Fibroblast of skin of left quadriceps (primary cell): ENCODE measurements around the gene CACNA1E.

Source experiments
- DNase-seq, 2 experiments: peaks; one replicate each; pipeline ENCODE4 v3.0.0-alpha.2; 2013; ENCODE audit warnings: low read depth in 2 of 2

The CACNA1E gene

GRCh38 chr1:181484821-181485220, 1.5 kb downstream of the CACNA1E start:
- no peak for DNase-seq

- no peak for DNase-seq
Observed at GRCh38 chr1:181485287-181486097, 2.2 kb downstream of the CACNA1E start.

GRCh38 chr1:181486098-181486420, 2.7 kb downstream of the CACNA1E start:
- DNase-seq, result no peak

- no peak for DNase-seq
Observed at GRCh38 chr1:181488866-181489265, 5.5 kb downstream of the CACNA1E start.

GRCh38 chr1:181490276-181490675, 7.0 kb downstream of the CACNA1E start:
- DNase-seq, result no peak

- no peak for DNase-seq
Observed at GRCh38 chr1:181490740-181491712, 7.7 kb downstream of the CACNA1E start.

GRCh38 chr1:181493166-181493565, 9.8 kb downstream of the CACNA1E start:
- DNase-seq, result no peak

GRCh38 chr1:181493885-181494284, 10.6 kb downstream of the CACNA1E start:
- no peak for DNase-seq

GRCh38 chr1:181496759-181497158, 13.4 kb downstream of the CACNA1E start:
- DNase-seq, result no peak

- DNase-seq, result no peak
Observed at GRCh38 chr1:181497870-181498269, 14.6 kb downstream of the CACNA1E start.

GRCh38 chr1:181499825-181500224, 16.5 kb downstream of the CACNA1E start:
- no peak for DNase-seq

- no peak for DNase-seq
Observed at GRCh38 chr1:181500636-181501035, 17.3 kb downstream of the CACNA1E start.

- no peak for DNase-seq
Observed at GRCh38 chr1:181501612-181502011, 18.3 kb downstream of the CACNA1E start.

- DNase-seq, result no peak
Observed at GRCh38 chr1:181503171-181503810, 20.0 kb downstream of the CACNA1E start.

- no peak for DNase-seq
Observed at GRCh38 chr1:181504399-181504842, 21.1 kb downstream of the CACNA1E start.

GRCh38 chr1:181506563-181507353, 23.4 kb downstream of the CACNA1E start:
- no peak for DNase-seq

- no peak for DNase-seq
Observed at GRCh38 chr1:181508486-181509165, 25.3 kb downstream of the CACNA1E start.

GRCh38 chr1:181513786-181514297, 30.5 kb downstream of the CACNA1E start:
- DNase-seq, result no peak

- no peak for DNase-seq
Observed at GRCh38 chr1:181514298-181515290, 31.3 kb downstream of the CACNA1E start.
